OCI-LY3 (cell line): ENCODE measurements around the gene MN1.

Experiments used
- H2AFZ ChIP-seq: fragments of 200-600, 300-600 bp; shearing (Covaris generic); 2 replicates; pipeline ENCODE4 v1.6.0; 2014; ENCODE audit warnings: antibody characterized with exemption, low read depth, low read length
- H3K27ac ChIP-seq: fragments of 200-600, 300-600 bp; sonication (generic); 2 replicates; pipeline ENCODE4 v1.5.1; 2014; ENCODE audit warnings: mild to moderate bottlenecking, low read length, moderate library complexity, mixed read lengths
- H3K27me3 ChIP-seq: fragments of 200-600, 300-600 bp; sonication (generic); 2 replicates; pipeline ENCODE4 v1.6.1; 2014; ENCODE audit warnings: low read depth, low read length, mixed read lengths
- H3K36me3 ChIP-seq: fragments of 200-600, 300-600 bp; sonication (generic); replicated peaks from 2 replicates; pipeline ENCODE3; 2014; ENCODE audit warnings: low read depth, low read length, mixed read lengths
- H3K4me1 ChIP-seq: fragments of 300-600, 200-600 bp; sonication (generic); 2 replicates; pipeline ENCODE4 v1.6.1; 2014; ENCODE audit warnings: low read length, mixed read lengths
- H3K4me2 ChIP-seq: fragments of 200-600, 300-600 bp; sonication (generic); 2 replicates; pipeline ENCODE4 v1.6.1; 2014; ENCODE audit warnings: low read length, mixed read lengths
- H3K4me3 ChIP-seq: fragments of 300-600, 200-600 bp; sonication (generic); 2 replicates; pipeline ENCODE4 v1.5.1; 2014; ENCODE audit warnings: antibody characterized with exemption, mild to moderate bottlenecking, low read length, moderate library complexity
- H3K79me2 ChIP-seq: fragments of 300-600, 200-600 bp; shearing (Covaris generic); 2 replicates; pipeline ENCODE4 v1.6.1; 2014; ENCODE audit warnings: mild to moderate bottlenecking, low read length, mixed read lengths
- H3K9ac ChIP-seq: fragments of 300-600, 200-600 bp; shearing (Covaris generic); 2 replicates; pipeline ENCODE4 v1.6.0; 2014; ENCODE audit warnings: mild to moderate bottlenecking, low read length, moderate library complexity
- H3K9me3 ChIP-seq: fragments of 200-600, 300-600 bp; shearing (Covaris generic); 2 replicates; pipeline ENCODE4 v1.6.1; 2014; ENCODE audit warnings: low read length, mixed read lengths; ENCODE audit not compliant: insufficient read depth
- H4K20me1 ChIP-seq: fragments of 200-600, 300-600 bp; sonication (generic); 2 replicates; pipeline ENCODE4 v1.6.1; 2016; ENCODE audit warnings: low read length, mixed read lengths; ENCODE audit not compliant: insufficient read depth
- EZH2phosphoT487 ChIP-seq: fragments of 200-600 bp; shearing (Covaris generic); IDR thresholded peaks from 2 replicates; pipeline ENCODE4 v1.6.1; 2018; ENCODE audit warnings: antibody characterized with exemption, mixed run types, low read depth
- TF ChIP-seq, protein P1 (sequence below): fragments of 200-600, 300-600 bp; sonication (generic); IDR thresholded peaks from 2 replicates; pipeline ENCODE4 v1.5.1; 2014; ENCODE audit warnings: antibody characterized with exemption, low read length, low read depth

MN1 gene

DNA sequence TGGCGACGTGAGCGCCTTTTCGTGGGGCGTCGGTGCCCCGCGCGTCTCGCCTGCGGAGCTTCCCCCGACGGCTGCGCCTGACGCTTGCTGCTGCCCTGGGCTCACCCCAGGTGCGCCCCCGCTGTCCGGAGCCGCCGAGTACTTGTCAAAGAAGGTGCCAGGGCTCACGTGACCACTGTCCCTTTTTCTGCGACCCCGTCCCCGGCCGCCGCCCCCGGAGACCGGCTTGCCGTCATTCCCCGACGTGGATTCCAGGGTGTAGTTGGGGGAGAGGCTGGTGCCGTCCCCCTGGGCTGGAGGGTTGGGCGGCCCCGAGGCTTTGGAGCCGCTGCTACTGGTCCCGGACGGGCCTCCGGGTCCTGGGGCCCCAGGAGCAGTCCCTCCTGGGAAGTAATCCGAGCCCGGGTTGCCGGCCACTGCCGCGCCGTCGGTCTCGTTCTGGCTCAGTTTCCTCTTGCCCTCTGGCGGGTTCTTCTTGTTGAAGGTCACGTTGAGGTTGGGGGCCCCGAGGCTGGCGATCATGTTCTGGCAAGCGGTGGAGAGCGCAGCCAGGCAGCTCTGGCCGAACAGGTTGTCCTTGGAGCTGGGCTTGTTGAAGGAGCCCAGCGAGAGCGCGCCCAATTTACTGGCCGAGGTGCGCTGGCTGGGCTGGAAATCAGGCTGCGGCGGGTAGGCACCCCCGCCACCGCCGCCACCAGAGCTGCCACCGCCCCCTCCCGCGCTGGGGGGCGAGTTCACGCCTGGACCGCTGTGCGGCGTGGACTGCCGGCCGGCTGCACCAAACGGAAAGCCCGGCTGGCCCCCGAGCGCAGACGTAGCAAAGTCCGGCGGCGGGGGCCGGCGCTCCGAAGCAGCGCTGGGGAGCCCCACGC, 3.8 kb downstream of the MN1 start:
- Histone ChIP-seq H2AFZ (no peak overlapping the region), H3K79me2 (no peaks in the 10 kb centered on the region), H3K9me3 (no peaks in the 10 kb centered on the region), H3K4me3 (no peak overlapping the region), H3K9ac (no peak overlapping the region), H3K27me3 (no peaks in the 10 kb centered on the region), H4K20me1 (no peaks in the 10 kb centered on the region), H3K27ac (no peak overlapping the region), H3K4me1 (no peaks in the 10 kb centered on the region), H3K36me3 (no peaks in the 10 kb centered on the region), H3K4me2 (no peak overlapping the region)
- TF ChIP-seq EZH2phosphoT487, result no peak
- TF ChIP-seq, protein P1, sequence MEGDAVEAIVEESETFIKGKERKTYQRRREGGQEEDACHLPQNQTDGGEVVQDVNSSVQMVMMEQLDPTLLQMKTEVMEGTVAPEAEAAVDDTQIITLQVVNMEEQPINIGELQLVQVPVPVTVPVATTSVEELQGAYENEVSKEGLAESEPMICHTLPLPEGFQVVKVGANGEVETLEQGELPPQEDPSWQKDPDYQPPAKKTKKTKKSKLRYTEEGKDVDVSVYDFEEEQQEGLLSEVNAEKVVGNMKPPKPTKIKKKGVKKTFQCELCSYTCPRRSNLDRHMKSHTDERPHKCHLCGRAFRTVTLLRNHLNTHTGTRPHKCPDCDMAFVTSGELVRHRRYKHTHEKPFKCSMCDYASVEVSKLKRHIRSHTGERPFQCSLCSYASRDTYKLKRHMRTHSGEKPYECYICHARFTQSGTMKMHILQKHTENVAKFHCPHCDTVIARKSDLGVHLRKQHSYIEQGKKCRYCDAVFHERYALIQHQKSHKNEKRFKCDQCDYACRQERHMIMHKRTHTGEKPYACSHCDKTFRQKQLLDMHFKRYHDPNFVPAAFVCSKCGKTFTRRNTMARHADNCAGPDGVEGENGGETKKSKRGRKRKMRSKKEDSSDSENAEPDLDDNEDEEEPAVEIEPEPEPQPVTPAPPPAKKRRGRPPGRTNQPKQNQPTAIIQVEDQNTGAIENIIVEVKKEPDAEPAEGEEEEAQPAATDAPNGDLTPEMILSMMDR, result no peak

DNA sequence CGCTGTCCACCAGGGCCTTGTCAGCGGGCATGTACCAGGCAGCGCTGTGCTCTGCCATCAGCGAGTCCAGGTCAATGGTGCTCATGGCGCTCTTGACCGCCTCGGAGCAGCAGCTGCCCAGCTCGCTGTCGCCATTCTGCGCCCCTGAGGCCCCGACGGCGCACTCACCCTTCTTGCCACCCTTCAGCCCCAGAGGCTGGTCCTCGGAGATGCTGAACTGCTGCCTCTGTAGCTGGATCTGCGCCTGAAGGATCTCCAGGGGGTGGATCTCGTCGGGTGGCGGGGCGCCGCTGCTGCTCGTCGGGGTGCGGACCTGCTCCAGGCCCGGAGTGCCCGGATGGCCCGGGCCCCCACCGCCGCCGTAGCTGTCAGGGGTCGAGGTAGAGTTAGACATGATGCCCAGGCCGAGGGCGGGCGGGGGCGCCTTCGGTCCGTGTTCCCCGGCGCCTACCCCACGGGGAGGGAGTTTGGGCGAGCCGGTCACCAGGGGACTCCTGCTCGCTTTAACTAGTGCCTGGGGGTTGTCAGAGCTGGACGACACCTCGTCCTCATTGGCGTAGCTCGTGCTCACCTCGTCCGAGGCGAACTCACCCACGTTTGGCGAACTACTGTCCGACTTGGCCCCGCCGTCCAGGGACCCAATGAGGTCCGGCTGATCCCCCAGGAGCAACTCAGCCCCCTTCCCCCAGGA, 4.6 kb downstream of the MN1 start:
- TF ChIP-seq, protein P1, result no peak
- no peak for TF ChIP-seq EZH2phosphoT487
- Histone ChIP-seq H3K4me2 (no peak overlapping the region), H3K79me2 (no peaks in the 10 kb centered on the region), H3K4me1 (no peaks in the 10 kb centered on the region), H4K20me1 (no peaks in the 10 kb centered on the region), H2AFZ (no peak overlapping the region), H3K9ac (no peak overlapping the region), H3K27me3 (no peaks in the 10 kb centered on the region), H3K9me3 (no peaks in the 10 kb centered on the region), H3K27ac (no peak overlapping the region), H3K4me3 (no peak overlapping the region), H3K36me3 (no peaks in the 10 kb centered on the region)

DNA sequence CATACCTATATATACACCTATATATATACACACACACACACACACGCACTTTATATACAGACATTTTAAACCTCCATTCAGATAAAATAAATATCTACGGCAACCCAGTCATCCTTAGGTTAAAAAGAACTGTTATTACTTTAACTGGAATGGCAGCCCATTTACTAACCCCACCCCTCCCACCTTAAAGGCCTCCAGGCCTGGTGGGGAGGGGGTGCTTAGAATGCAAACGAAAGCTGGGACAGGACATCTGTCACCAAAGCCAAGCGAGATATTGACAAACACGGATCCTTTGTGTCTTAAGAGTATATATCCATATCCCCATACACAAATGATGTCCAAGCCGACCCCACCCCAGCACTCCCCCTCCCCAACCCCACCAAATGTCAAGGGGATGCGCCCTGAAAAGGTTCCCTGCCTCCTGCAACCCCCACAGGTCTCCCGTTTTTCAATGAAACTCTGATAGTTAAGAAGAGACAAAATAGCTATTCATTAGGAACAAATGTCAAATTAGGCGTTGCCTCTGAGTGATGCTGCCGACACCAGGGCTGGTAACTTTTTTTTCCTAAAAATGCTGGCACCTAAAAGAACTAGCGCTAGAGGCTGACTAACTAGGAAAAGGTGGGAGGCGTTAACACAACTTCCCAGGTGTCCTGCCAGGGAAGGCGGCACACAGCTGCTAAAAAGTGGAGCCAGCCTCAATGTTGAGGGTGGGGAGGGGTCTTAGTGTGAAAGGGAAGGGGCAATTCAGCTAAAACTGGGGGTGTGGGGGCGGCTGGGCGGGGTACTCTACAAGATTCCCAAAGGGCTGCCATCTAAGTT, 5.6 kb downstream of the MN1 start:
- Histone ChIP-seq H3K9me3 (no peaks in the 10 kb centered on the region), H3K27me3 (peaks cover 3% of the 10 kb centered on the region; the same call in 1 of the 2 replicates), H4K20me1 (no peaks in the 10 kb centered on the region), H3K4me3 (no peak overlapping the region), H3K4me2 (no peak overlapping the region), H3K9ac (no peak overlapping the region), H2AFZ (no peak overlapping the region), H3K79me2 (no peaks in the 10 kb centered on the region), H3K36me3 (no peaks in the 10 kb centered on the region), H3K27ac (no peak overlapping the region), H3K4me1 (no peaks in the 10 kb centered on the region)
- TF ChIP-seq, protein P1, result no peak
- TF ChIP-seq EZH2phosphoT487, result no peak
